Measurements from ENCODE around the gene COX5B.

Gene COX5B

DNA sequence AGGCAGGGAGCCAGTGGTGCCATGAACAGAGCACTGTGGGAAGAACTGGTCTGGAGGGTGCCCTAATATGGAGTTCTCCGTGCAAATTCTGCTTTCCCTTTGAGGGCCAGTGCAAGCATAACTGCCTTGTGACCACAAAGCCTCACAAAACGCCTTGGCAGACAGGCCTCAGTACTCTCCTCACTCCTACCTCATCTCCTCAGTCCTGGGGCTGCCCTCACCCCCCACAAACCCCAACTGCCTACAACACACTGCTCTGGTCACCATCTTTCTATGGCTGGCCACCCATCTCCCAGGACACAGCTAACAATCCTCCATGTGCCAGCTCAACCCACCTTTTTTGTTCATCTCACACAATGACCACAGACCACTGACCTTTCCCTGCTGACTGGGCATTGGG is 8.9 kb downstream of the COX5B start:
- TF ChIP-seq, protein P1, sequence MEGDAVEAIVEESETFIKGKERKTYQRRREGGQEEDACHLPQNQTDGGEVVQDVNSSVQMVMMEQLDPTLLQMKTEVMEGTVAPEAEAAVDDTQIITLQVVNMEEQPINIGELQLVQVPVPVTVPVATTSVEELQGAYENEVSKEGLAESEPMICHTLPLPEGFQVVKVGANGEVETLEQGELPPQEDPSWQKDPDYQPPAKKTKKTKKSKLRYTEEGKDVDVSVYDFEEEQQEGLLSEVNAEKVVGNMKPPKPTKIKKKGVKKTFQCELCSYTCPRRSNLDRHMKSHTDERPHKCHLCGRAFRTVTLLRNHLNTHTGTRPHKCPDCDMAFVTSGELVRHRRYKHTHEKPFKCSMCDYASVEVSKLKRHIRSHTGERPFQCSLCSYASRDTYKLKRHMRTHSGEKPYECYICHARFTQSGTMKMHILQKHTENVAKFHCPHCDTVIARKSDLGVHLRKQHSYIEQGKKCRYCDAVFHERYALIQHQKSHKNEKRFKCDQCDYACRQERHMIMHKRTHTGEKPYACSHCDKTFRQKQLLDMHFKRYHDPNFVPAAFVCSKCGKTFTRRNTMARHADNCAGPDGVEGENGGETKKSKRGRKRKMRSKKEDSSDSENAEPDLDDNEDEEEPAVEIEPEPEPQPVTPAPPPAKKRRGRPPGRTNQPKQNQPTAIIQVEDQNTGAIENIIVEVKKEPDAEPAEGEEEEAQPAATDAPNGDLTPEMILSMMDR (conservative IDR thresholded peaks at IDR 0.05), result no peak
- H3K27ac ChIP-seq, result no peak overlapping the region

DNA sequence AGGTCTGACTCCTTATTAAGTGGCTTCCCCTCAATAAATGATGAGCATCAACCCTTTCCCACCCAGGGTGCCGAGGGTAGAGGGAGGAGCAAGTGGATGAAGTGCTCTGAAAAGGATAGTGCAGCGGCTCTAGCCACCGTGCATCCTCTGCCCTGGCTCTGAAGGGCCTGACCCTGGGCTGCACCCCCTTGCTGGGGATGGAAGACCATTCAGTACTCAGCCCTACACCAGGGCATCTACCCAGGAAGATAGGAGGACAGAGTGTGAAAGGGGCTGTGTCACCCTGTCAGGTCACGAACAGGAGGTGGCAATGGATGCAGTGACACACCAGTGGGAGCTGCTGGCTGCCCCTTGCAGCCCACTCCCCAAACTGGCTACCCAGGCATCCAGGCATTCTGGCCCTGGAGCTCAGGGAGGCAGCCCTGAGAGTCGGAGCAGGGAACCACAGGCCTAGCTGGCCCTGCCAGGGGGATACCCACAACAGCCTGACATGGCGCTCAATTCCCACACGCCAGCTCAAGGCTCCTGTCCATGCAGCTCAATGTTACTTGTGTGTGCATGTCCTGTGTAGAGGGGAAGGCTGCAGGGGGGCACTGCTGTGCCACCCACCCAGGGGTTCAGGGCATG is 10.4 kb downstream of the COX5B start:
- TF ChIP-seq, protein P1 (conservative IDR thresholded peaks at IDR 0.05), result no peak
- no peak overlapping the region for H3K27ac ChIP-seq

DNA sequence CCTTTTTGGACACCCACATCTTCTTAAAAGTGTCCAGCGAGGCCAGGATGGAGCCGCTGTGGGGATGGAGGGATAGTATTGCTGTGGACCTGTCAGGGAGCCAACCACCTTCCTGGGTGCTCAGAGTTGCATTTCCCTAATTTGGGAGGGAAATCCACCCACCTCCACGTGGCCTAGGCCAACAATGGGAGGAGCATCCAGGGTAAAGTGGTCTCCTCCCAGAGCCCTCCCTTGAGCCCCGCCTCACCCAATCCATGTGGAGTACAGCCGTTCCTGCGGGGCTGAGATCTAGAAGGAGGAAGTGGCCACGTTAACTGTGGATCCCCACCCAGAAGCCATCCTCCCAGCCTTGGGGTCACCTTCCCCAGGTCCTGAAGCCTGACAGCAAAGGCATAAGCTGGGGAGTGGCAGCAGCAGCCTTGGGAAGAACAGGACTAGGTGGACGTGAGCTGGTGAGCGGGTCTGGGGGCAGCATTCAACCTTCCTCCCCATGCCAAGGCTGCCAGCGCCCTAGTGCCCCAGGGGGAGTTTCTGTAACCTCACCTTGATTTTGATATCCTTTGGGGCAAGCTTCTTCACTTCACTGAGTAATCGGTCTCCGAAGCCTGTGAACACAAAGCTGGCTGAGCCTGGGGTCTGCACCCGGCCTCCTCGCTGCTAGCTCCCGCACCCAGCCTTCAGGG is 11.2 kb downstream of the COX5B start:
- no peak overlapping the region for H3K27ac ChIP-seq
- TF ChIP-seq, protein P1 (conservative IDR thresholded peaks at IDR 0.05), result no peak

DNA sequence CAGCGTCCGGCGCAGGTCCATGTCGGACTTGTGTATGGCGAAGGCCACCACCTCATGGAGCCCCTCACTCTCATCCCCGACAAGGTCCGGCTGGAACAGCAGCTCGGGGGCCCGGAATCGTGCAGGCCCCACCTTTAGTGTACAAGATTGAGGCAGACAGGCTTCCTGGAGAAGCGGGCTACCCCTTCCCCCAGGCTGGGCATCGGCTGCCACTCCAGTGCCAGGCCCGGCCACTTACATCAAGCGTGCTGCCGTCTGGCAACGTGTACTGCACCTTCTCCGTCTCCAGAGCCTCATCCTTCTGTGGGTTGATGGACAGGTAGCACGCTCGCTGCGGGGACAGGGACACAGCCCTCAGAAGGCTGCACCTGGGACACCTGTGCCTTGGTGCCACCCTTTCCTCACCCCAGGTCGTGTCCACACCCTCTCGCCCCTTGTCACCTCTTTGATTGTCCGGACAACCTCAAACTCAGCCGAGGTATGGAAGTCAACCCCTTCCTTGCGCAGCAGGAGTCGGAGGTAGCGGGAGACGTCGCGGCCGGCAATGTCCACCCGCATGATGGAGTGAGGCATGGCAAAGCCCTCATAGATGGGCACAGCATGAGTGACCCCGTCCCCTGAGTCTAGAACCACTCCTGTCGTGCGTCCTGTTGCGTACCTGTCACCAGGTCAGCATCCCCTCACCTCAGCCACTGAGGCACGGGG is 12.3 kb downstream of the COX5B start:
- H3K27ac ChIP-seq, result no peak overlapping the region
- TF ChIP-seq, protein P1 (conservative IDR thresholded peaks at IDR 0.05), result no peak

DNA sequence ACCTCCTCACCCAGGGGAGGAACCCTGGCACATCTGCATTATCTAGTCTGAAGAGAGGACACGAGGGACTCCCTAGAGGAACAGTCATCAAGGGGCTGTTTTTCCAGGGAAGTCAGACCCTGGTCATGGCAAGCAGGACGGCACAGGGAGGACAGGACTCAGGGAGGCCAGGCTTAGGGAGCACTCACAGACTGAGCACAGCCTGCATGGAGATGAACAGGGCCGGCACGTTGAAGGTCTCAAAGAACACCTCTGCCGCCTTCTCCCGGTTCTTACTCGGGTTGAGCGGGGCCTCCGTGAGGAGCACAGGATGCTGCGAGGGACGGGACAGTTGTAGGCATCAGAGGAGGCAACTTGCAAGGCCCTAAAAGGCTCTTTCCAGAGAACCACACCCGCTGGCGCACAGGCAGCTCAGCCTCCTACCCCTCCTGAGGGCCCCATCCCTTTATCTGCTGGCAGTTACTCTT is 12.9 kb downstream of the COX5B start:
- TF ChIP-seq, protein P1 (conservative IDR thresholded peaks at IDR 0.05), result no peak

DNA sequence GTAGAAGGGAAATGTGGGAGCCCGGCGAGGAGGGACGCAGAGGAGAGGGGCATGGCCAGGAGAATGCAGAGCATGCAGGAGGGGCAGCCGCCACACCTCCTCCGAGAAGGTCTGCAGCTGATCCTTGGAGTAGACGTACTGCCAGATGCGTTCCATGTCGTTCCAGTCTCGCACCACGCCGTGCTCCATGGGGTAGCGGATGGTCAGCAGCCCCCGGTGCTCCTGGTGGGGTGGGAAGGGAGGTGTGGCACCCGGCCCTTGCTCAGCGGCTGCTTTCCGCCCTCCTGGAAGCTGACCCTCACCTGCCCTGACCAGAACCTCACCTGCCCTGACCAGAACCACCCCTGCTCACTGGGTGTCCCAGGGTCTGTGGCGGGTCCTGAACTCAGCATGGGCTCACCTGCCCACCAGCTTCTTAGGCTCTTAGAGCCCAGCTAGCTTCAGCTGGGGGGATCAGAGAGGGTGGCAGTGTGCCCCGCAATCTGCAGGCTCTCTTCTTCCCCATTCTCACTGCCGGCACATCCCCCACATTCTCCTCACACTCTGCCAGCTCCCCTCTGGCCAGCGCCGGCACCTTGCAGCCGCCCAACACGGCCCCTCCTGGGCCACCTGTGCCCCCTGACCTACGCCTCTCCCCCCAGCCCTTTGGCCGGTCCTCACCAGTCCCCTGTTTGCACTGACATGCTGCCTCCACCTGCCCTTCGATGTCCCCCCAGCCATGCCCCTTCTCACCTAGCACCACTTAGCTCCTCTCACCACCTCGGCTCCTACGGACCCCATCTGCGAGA is 13.6 kb downstream of the COX5B start:
- TF ChIP-seq, protein P1 (conservative IDR thresholded peaks at IDR 0.05), result no peak
- H3K27ac ChIP-seq, result no peak overlapping the region

More for the DNA sequence above, 12.9 kb downstream of the COX5B start:
- no peak overlapping the region for H3K27ac ChIP-seq
